ENCODE data around the gene CERS6. TPM values are rescaled to one million over a fixed set of nuclear protein-coding genes. Genes with fewer than 3 reads are reported as not detected.

The CERS6 gene
- polyA plus RNA-seq, 1 donor from 2014 or later: 59.3 TPM

GRCh38 chr2:168454737-168455644 is 1.1 kb upstream of the CERS6 start:
- Histone ChIP-seq H3K36me3 (ENCODE audit: insufficient read depth, low read length) (no peaks in the 10 kb centered on the region), H3K9me3 (ENCODE audit: low read length) (no peaks in the 10 kb centered on the region), H3K4me3 (ENCODE audit: low read length) (peak overlapping the region; percentile 88), H3F3A (ENCODE audit: insufficient read depth, low read length, poor library complexity, severe bottlenecking) (no peaks in the 10 kb centered on the region), H3K79me2 (replicated peaks; ENCODE audit: insufficient read depth, low read length) (peaks cover 31% of the 10 kb centered on the region), H3K9me2 (ENCODE audit: insufficient read depth, low read length) (no peaks in the 10 kb centered on the region), H3K27ac (ENCODE audit: low read length) (no peak overlapping the region), H3K4me2 (ENCODE audit: low read length) (peak overlapping the region; percentile 54), H2AFZ (ENCODE audit: low read depth, low read length) (no peak overlapping the region), H3K27me3 (ENCODE audit: insufficient read depth, low read depth, low read length) (no peaks in the 10 kb centered on the region), H4K20me1 (ENCODE audit: insufficient read depth) (no peaks in the 10 kb centered on the region), H3K9ac (ENCODE audit: low read length) (peak overlapping the region; percentile 93)
- TF ChIP-seq SMC3 (conservative IDR thresholded peaks at IDR 0.05; ENCODE audit: poor library complexity): no peak
- TF ChIP-seq POLR2AphosphoS5 (IDR thresholded peaks at IDR 0.05): no peak
- TF ChIP-seq CTCF (IDR thresholded peaks at IDR 0.05; ENCODE audit: poor library complexity, severe bottlenecking): no peak
- TF ChIP-seq EP300 (conservative IDR thresholded peaks at IDR 0.05; ENCODE audit: poor library complexity, severe bottlenecking): no peak
- TF ChIP-seq EZH2 (IDR thresholded peaks at IDR 0.05; ENCODE audit: borderline replicate concordance, insufficient read depth, low read length, poor library complexity, severe bottlenecking): no peak
- no peak for TF ChIP-seq RAD21 (conservative IDR thresholded peaks at IDR 0.05)
- TF ChIP-seq TAF1 (IDR thresholded peaks at IDR 0.05; ENCODE audit: low read depth): no peak
- no peak for TF ChIP-seq REST (IDR thresholded peaks at IDR 0.05; ENCODE audit: borderline replicate concordance)
- no peak for TF ChIP-seq MXI1 (conservative IDR thresholded peaks at IDR 0.05; ENCODE audit: poor library complexity, severe bottlenecking)

- H3K79me2 ChIP-seq (replicated peaks; ENCODE audit: insufficient read depth, low read length): peaks cover 48% of the 10 kb centered on the region
- no peak for TF ChIP-seq EZH2 (IDR thresholded peaks at IDR 0.05; ENCODE audit: borderline replicate concordance, insufficient read depth, low read length, poor library complexity, severe bottlenecking)
- TF ChIP-seq MXI1 (conservative IDR thresholded peaks at IDR 0.05; ENCODE audit: poor library complexity, severe bottlenecking): peak; percentile 32
- TF ChIP-seq REST (IDR thresholded peaks at IDR 0.05; ENCODE audit: borderline replicate concordance): peak; percentile 11
- peak; percentile 13 for TF ChIP-seq EP300 (conservative IDR thresholded peaks at IDR 0.05; ENCODE audit: poor library complexity, severe bottlenecking)
- peak; percentile 40 for TF ChIP-seq SMC3 (conservative IDR thresholded peaks at IDR 0.05; ENCODE audit: poor library complexity)
- TF ChIP-seq CTCF (IDR thresholded peaks at IDR 0.05; ENCODE audit: poor library complexity, severe bottlenecking): no peak
- peak; percentile 38 for TF ChIP-seq RAD21 (conservative IDR thresholded peaks at IDR 0.05)
- no peak for TF ChIP-seq POLR2AphosphoS5 (IDR thresholded peaks at IDR 0.05)
- TF ChIP-seq TAF1 (IDR thresholded peaks at IDR 0.05; ENCODE audit: low read depth): peak; percentile 84
- peak overlapping the region; percentile 66 for H3K4me2 ChIP-seq (ENCODE audit: low read length)
- no peaks in the 10 kb centered on the region for H3F3A ChIP-seq (ENCODE audit: insufficient read depth, low read length, poor library complexity, severe bottlenecking)
- peak overlapping the region; percentile 92 for H3K27ac ChIP-seq (ENCODE audit: low read length)
- no peaks in the 10 kb centered on the region for H3K9me3 ChIP-seq (ENCODE audit: low read length)
- H3K27me3 ChIP-seq (ENCODE audit: insufficient read depth, low read depth, low read length): no peaks in the 10 kb centered on the region
- H3K36me3 ChIP-seq (ENCODE audit: insufficient read depth, low read length): no peaks in the 10 kb centered on the region
- H3K9me2 ChIP-seq (ENCODE audit: insufficient read depth, low read length): no peaks in the 10 kb centered on the region
- H2AFZ ChIP-seq (ENCODE audit: low read depth, low read length): peak overlapping the region; percentile 83
- H3K9ac ChIP-seq (ENCODE audit: low read length): peak overlapping the region; percentile 93
- no peaks in the 10 kb centered on the region for H4K20me1 ChIP-seq (ENCODE audit: insufficient read depth)
- H3K4me3 ChIP-seq (ENCODE audit: low read length): peak overlapping the region; percentile 88
These were observed 583 bp downstream of the CERS6 start for GRCh38 chr2:168456521-168457189.
